Measurements from ENCODE around the gene WDR35. TPM values are rescaled to one million over a fixed set of nuclear protein-coding genes. Genes with fewer than 3 reads are reported as not detected.

The WDR35 gene
- 5.9 and 10.1 TPM in 2 replicates for total RNA-seq

GRCh38 chr2:19989667-19990415 lies at the start of gene WDR35:
TSS of gene WDR35 (minus strand) at chr2:19990105. CDS start at chr2:19990015, 90 bp downstream.

GRCh38 chr2:20012282-20013125 lies 22.6 kb upstream of the WDR35 start, which contains the start of gene MATN3:
TSS of gene MATN3 (minus strand) at chr2:20012668. CDS start at chr2:20012631, 37 bp downstream.

GRCh38 chr2:19901442-19902215 lies 88.3 kb downstream of the WDR35 start, which contains the start of gene TTC32:
TSS of gene TTC32 (minus strand) at chr2:19901983. CDS start at chr2:19901854, 129 bp downstream.

Other genes with a start within 250 kb of the WDR35 start
- gene TTC32, start 88.1 kb downstream of the WDR35 start, total RNA-seq, result 1.8 and 7.4 TPM in 2 replicates
- 3.8 and 7.9 TPM in 2 replicates for gene MATN3, start 22.6 kb upstream of the WDR35 start, total RNA-seq
- 140 and 294 TPM in 2 replicates for gene LAPTM4A, start 61.5 kb upstream of the WDR35 start, total RNA-seq
- gene SDC1, start 235.0 kb upstream of the WDR35 start, total RNA-seq, result 12.1 and 32.2 TPM in 2 replicates